Right forelimb (tissue), 1 donor: ENCODE measurements around the gene CD14.
"Not testable (repeated sequence)": the region's sequence is repeated elsewhere in the genome, so short reads cannot be mapped to it uniquely, and the experiment has no call there.

Experiments used
- DNase-seq: peaks from one replicate; pipeline ENCODE4 v3.0.0-alpha.2; 2018

CD14 gene

GRCh38 chr5:140634103-140634502, 1.1 kb upstream of the CD14 start:
- no peak for DNase-seq

- DNase-seq = no peak
Observed at GRCh38 chr5:140633501-140633900, 526 bp upstream of the CD14 start.

- DNase-seq = peak; percentile 61
Observed at GRCh38 chr5:140632366-140633020, 482 bp downstream of the CD14 start.

- DNase-seq = no peak
Observed at GRCh38 chr5:140631831-140632365, 1.1 kb downstream of the CD14 start.

GRCh38 chr5:140631036-140631417, 1.9 kb downstream of the CD14 start:
- no peak for DNase-seq

- no peak for DNase-seq
Observed at GRCh38 chr5:140630292-140631035, 2.5 kb downstream of the CD14 start.

- DNase-seq = no peak
Observed at GRCh38 chr5:140628711-140629110, 4.3 kb downstream of the CD14 start.

GRCh38 chr5:140627972-140628371, 5.0 kb downstream of the CD14 start:
- no peak for DNase-seq

- DNase-seq = not testable (repeated sequence)
Observed at GRCh38 chr5:140624886-140625285, 8.1 kb downstream of the CD14 start.

- DNase-seq = not testable (repeated sequence)
Observed at GRCh38 chr5:140623061-140623460, 9.9 kb downstream of the CD14 start.

- no peak for DNase-seq
Observed at GRCh38 chr5:140622301-140622700, 10.7 kb downstream of the CD14 start.

- no peak for DNase-seq
Observed at GRCh38 chr5:140611020-140611521, 21.9 kb downstream of the CD14 start.

- DNase-seq = no peak
Observed at GRCh38 chr5:140609126-140609525, 23.8 kb downstream of the CD14 start.

- no peak for DNase-seq
Observed at GRCh38 chr5:140608722-140609121, 24.3 kb downstream of the CD14 start.

GRCh38 chr5:140607031-140607430, 25.9 kb downstream of the CD14 start:
- no peak for DNase-seq

GRCh38 chr5:140605879-140606278, 27.1 kb downstream of the CD14 start:
- no peak for DNase-seq

- DNase-seq = no peak
Observed at GRCh38 chr5:140603734-140604133, 29.2 kb downstream of the CD14 start.

GRCh38 chr5:140603446-140603698, 29.6 kb downstream of the CD14 start:
- not testable (repeated sequence) for DNase-seq

- DNase-seq = no peak
Observed at GRCh38 chr5:140602147-140602546, 30.8 kb downstream of the CD14 start.

- DNase-seq = no peak
Observed at GRCh38 chr5:140600096-140600495, 32.9 kb downstream of the CD14 start.

- no peak for DNase-seq
Observed at GRCh38 chr5:140598836-140599235, 34.1 kb downstream of the CD14 start.

GRCh38 chr5:140596321-140596741, 36.6 kb downstream of the CD14 start:
- DNase-seq = no peak

GRCh38 chr5:140595538-140596300, 37.3 kb downstream of the CD14 start:
- no peak for DNase-seq

- DNase-seq = no peak
Observed at GRCh38 chr5:140594169-140594568, 38.8 kb downstream of the CD14 start.
